Activated naive CD4-positive, alpha-beta T cell treated with anti-CD3 and anti-CD28 coated beads for 36 hours (primary cell): ENCODE measurements around the gene KIR2DL4. TPM values are rescaled to one million over a fixed set of nuclear protein-coding genes. Genes with fewer than 3 reads are reported as not detected.
"Not testable (repeated sequence)": the region's sequence is repeated elsewhere in the genome, so short reads cannot be mapped to it uniquely, and the experiment has no call there.

ENCODE experiments used
- CTCF ChIA-PET: fragments of 350-600 bp; sonication (Branson Sonifier 250); formaldehyde crosslinking; loops from one replicate; lab custom pipeline; 2021; ENCODE audit warnings: antibody characterized with exemption; lab: Charles Lee
- DNase-seq: peaks from one replicate; pipeline ENCODE4 v3.0.0-alpha.2; 2020
- H3K27ac Mint-ChIP-seq: one replicate; pipeline ENCODE4 v1.8.0; 2021; ENCODE audit warnings: mild to moderate bottlenecking, mixed read lengths
- H3K27me3 Mint-ChIP-seq: one replicate; pipeline ENCODE4 v1.8.0; 2021; ENCODE audit warnings: low read depth, mixed read lengths
- H3K36me3 Mint-ChIP-seq: one replicate; pipeline ENCODE4 v1.8.0; 2021; ENCODE audit warnings: low read depth, mixed read lengths
- H3K4me1 Mint-ChIP-seq: one replicate; pipeline ENCODE4 v1.8.0; 2021; ENCODE audit warnings: low read depth, mixed read lengths
- H3K4me3 Mint-ChIP-seq: one replicate; pipeline ENCODE4 v1.8.0; 2021; ENCODE audit warnings: mild to moderate bottlenecking, moderate library complexity, mixed read lengths
- H3K9me3 Mint-ChIP-seq: one replicate; pipeline ENCODE4 v1.8.0; 2021; ENCODE audit warnings: mixed read lengths
- intact Hi-C: fragments of 100-400 bp; cut with micrococcal nuclease; formaldehyde crosslinking; loops from one replicate; pipeline ENCODE4 v1.15.1; 2023
- total RNA-seq, 2 experiments: library from RNA; stranded (reverse); gene quantifications; one replicate each; pipeline ENCODE4 v1.2.3, GENCODE V29; 2021

Gene KIR2DL4
- not detected for total RNA-seq

DNA sequence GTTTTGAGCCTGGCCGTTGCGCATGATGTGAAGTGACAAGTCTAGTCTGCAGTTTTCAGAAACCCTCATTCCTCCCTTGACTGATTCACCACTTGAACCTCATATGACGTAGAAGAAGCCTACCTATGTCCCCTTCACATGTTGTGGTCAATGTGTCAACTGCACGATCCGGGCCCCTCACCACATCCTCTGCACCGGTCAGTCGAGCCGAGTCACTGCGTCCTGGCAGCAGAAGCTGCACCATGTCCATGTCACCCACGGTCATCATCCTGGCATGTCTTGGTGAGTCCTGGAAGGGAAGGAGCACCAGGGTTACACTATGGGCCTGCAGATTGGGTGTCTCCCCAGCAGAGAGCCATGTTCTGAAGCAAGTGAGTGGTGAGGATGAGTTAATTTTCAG is at the start of gene KIR2DL4:
Gene KIR2DL4, plus strand, starts transcription at position 201 of the 400 bp plus-strand sequence. Its CDS starts 42 bp downstream, at position 243.
- intact Hi-C loops: no loop called here
- H3K4me3 Mint-ChIP-seq: no peak within 1 kb of the TSS
- H3K36me3 Mint-ChIP-seq: no peaks in the 10 kb centered on the region
- DNase-seq: no peak
- H3K27ac Mint-ChIP-seq: no peak within 1 kb of the TSS
- H3K27me3 Mint-ChIP-seq: peaks cover 17% of the 10 kb centered on the region
- peaks cover 1% of the 10 kb centered on the region for H3K9me3 Mint-ChIP-seq
- CTCF ChIA-PET: no interaction called here
- no peaks in the 10 kb centered on the region for H3K4me1 Mint-ChIP-seq

DNA sequence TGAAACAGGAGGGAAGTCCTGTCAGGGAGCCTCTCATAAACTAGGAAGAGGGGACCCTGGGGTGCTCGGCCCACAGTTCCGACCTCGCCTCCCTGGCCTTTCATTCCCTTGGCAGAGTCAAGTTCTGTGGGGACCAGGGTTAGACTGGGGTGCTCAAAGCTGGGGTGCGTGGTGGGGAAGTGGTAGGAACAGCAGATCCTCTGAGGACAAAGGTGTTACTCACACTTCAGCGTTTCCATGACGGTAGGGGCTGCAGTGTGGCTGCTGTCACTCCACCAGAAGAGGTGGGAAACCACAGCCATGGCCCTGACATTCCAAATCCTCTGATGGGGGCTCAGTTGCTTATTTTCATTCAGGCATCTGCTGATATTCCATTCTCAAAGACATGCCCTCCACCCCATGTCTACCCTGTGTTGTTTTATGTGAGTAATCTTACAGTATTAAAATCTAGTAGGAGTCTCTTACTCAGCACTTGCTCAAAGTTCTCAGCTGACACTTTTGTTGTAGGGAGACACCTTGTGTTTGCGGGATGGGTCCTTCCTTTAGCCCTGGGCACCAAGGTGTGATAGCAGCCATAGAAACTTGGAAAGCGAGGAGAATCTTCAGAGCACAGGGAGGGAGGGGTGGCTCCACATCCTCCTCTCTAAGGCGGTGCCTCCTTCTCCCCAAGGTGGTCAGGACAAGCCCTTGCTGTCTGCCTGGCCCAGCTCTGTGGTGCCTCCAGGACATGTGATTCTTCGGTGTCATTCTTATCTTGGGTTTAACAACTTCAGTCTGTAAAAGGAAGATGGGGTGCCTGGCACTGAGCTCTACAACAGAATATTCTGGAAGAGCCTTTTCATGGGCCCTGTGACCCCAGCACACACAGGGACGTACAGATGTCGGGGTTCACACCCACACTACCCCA is 47.0 kb upstream of the KIR2DL4 start:
- DNase-seq, H3K36me3 Mint-ChIP-seq, H3K4me3 Mint-ChIP-seq, H3K27ac Mint-ChIP-seq, intact Hi-C loops, H3K27me3 Mint-ChIP-seq, H3K4me1 Mint-ChIP-seq, CTCF ChIA-PET, H3K9me3 Mint-ChIP-seq: not testable (repeated sequence)

DNA sequence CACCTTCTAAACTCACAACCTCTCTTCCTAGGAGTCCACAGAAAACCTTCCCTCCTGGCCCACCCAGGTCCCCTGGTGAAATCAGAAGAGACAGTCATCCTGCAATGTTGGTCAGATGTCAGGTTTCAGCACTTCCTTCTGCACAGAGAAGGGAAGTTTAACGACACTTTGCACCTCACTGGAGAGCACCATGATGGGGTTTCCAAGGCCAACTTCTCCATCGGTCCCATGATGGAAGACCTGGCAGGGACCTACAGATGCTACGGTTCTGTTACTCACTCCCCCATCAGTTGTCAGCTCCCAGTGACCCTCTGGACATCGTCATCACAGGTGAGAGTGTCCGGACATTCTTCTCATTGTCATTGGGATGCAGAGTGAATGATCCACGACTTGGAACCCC is 44.8 kb upstream of the KIR2DL4 start:
- H3K36me3 Mint-ChIP-seq, H3K4me3 Mint-ChIP-seq, CTCF ChIA-PET, H3K4me1 Mint-ChIP-seq, H3K9me3 Mint-ChIP-seq, intact Hi-C loops, H3K27me3 Mint-ChIP-seq, DNase-seq, H3K27ac Mint-ChIP-seq: not testable (repeated sequence)

DNA sequence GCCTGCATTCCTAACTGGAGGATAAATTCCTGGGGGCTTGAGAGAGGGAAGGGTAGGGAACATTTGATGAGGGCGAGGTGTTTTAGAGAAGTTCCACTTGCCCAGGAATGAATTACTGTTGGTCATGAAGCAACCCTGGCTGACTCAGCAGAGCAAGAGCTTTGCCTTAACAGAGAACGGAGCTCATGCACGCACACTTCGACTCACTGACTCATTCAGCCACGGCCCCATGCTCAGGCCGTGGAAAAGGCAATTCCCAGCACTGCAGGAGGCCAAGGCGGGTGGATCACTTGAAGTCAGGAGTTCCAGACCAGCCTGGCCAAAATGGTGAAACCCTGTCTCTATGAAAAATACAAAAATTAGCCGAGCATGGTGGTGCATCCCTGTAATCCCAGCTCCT is 39.2 kb upstream of the KIR2DL4 start:
- H3K4me3 Mint-ChIP-seq, H3K27me3 Mint-ChIP-seq, H3K36me3 Mint-ChIP-seq, H3K9me3 Mint-ChIP-seq, CTCF ChIA-PET, H3K4me1 Mint-ChIP-seq, intact Hi-C loops, DNase-seq, H3K27ac Mint-ChIP-seq: not testable (repeated sequence)

DNA sequence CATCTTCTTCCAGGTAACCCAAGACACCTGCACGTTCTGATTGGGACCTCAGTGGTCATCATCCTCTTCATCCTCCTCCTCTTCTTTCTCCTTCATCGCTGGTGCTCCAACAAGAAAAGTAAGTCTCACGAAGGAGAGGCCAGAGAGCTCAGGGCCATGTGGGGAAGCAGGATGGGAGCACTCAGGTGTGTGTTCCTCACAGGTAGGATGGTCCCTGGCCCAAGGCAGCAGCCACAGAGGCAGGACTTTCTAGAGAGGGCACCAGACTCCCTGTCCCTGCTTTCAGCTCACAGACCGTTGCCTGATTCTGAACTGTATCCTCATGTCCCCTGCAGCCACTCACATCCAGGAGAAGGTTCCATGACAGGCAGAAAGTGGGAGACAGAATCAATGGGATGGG is 36.9 kb upstream of the KIR2DL4 start:
- not testable (repeated sequence) for H3K27ac Mint-ChIP-seq, H3K4me3 Mint-ChIP-seq, H3K36me3 Mint-ChIP-seq

DNA sequence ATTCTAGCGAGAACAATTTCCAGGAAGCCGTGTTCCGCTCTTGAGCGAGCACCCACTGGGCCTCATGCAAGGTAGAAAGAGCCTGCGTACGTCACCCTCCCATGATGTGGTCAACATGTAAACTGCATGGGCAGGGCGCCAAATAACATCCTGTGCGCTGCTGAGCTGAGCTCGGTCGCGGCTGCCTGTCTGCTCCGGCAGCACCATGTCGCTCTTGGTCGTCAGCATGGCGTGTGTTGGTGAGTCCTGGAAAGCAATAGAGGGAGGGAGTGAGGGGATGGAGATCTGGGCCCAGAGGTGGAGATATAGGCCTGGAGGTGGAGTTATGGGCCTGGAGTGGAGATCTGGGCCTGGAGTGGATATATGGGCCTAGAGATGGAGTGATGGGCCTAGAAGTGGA is 33.8 kb upstream of the KIR2DL4 start, which contains the start of gene KIR2DL1:
Gene KIR2DL1, plus strand, starts transcription at position 148 of the 400 bp plus-strand sequence. Its CDS starts 58 bp downstream, at position 206.
- H3K4me1 Mint-ChIP-seq, H3K36me3 Mint-ChIP-seq, DNase-seq, H3K27me3 Mint-ChIP-seq, H3K27ac Mint-ChIP-seq, intact Hi-C loops, H3K4me3 Mint-ChIP-seq, H3K9me3 Mint-ChIP-seq, CTCF ChIA-PET: not testable (repeated sequence)

More for the DNA sequence above, 36.9 kb upstream of the KIR2DL4 start:
- H3K27me3 Mint-ChIP-seq, CTCF ChIA-PET, intact Hi-C loops, H3K9me3 Mint-ChIP-seq, H3K4me1 Mint-ChIP-seq, DNase-seq: not testable (repeated sequence)

DNA sequence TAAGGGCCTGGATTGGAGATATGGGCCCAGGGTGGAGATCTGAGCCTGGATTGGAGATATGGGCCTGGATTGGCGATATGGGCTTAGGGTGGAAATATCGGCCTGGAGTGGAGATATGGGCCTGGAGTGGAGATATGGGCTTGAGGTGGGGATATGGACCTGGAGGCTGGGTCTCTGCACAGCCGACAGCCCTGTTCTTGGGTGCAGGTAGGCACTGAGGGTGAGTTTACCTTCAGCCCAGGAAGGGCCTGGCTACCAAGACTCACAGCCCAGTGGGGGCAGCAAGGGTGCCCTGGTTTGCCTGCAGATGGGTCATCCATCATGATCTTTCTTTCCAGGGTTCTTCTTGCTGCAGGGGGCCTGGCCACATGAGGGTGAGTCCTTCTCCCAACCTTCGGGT is 32.9 kb upstream of the KIR2DL4 start:
- H3K27ac Mint-ChIP-seq, H3K4me3 Mint-ChIP-seq, H3K36me3 Mint-ChIP-seq, CTCF ChIA-PET, H3K27me3 Mint-ChIP-seq, H3K4me1 Mint-ChIP-seq, DNase-seq, intact Hi-C loops, H3K9me3 Mint-ChIP-seq: not testable (repeated sequence)

DNA sequence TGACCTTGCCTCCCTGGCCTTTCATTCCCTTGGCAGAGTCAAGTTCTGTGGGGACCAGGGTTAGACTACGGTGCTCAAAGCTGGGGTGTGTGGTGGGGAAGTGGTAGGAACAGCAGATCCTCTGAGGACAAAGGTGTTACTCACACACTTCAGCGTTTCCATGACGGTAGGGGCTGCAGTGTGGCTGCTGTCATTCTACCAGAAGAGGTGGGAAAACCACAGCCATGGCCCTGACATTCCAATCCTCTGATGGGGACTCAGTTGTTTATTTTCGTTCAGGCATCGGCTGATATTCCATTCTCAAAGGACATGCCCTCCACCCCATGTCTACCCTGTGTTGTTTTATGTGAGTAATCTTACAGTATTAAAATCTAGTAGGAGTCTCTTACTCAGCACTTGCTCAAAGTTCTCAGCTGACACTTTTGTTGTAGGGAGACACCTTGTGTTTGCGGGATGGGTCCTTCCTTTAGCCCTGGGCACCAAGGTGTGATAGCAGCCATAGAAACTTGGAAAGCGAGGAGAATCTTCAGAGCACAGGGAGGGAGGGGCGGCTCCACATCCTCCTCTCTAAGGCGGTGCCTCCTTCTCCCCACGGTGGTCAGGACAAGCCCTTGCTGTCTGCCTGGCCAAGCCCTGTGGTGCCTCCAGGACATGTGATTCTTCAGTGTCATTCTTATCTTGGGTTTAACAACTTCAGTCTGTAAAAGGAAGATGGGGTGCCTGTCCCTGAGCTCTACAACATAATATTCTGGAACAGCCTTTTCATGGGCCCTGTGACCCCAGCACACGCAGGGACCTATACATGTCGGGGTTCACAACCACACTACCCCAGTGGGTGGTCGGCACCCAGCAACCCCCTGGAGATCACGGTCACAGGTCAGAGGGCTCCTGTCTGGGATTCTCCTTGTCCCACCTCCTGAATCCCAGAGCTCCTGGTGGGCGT is 32.1 kb upstream of the KIR2DL4 start:
- H3K9me3 Mint-ChIP-seq, H3K36me3 Mint-ChIP-seq, H3K4me3 Mint-ChIP-seq, DNase-seq, CTCF ChIA-PET, H3K27ac Mint-ChIP-seq, H3K4me1 Mint-ChIP-seq, intact Hi-C loops, H3K27me3 Mint-ChIP-seq: not testable (repeated sequence)

DNA sequence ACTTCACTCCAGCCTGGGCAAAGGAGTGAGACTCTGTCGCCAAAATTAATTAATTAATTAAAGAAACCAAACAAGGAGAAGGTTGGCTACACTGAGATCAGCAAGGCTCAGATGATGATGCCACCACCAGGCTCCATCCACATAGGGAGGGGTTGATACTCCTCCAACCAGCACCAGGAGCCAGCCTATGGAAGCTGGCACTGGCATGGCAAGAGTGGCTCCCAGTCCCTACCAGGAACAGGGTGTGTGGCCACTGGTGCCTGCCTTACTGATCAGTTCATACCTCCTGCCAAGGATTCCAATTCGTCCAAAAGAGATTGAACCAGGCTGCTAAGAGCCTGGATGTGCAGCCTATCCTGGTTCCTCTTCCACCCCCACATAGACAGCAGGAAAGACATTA is 30.7 kb upstream of the KIR2DL4 start:
- CTCF ChIA-PET, H3K27me3 Mint-ChIP-seq: not testable (repeated sequence)

DNA sequence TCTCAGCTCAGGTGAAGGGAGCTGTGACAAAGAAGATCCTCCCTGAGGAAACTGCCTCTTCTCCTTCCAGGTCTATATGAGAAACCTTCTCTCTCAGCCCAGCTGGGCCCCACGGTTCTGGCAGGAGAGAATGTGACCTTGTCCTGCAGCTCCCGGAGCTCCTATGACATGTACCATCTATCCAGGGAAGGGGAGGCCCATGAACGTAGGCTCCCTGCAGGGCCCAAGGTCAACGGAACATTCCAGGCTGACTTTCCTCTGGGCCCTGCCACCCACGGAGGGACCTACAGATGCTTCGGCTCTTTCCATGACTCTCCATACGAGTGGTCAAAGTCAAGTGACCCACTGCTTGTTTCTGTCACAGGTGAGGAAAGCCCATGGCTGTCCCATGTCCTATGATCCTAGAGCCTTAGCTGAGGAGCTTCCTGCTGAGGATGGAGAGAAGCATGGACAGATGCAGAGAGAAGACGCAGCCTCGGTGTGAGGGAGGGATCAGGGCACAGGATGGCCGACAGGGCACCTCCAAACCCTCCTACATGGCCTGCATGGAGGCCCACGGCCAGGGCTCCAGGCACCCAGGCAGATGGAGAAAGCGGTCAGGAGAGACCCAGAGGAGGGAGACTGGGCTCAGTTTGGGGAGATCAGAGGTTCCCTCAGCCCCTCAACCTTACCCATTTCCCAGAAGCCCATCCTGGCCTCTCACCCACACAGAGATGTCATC is 28.2 kb upstream of the KIR2DL4 start:
- H3K4me3 Mint-ChIP-seq, H3K27me3 Mint-ChIP-seq, H3K27ac Mint-ChIP-seq, H3K9me3 Mint-ChIP-seq, CTCF ChIA-PET, intact Hi-C loops, H3K4me1 Mint-ChIP-seq, DNase-seq, H3K36me3 Mint-ChIP-seq: not testable (repeated sequence)

More for the DNA sequence above, 30.7 kb upstream of the KIR2DL4 start:
- H3K36me3 Mint-ChIP-seq, intact Hi-C loops, H3K27ac Mint-ChIP-seq, H3K4me3 Mint-ChIP-seq, H3K9me3 Mint-ChIP-seq, DNase-seq, H3K4me1 Mint-ChIP-seq: not testable (repeated sequence)

DNA sequence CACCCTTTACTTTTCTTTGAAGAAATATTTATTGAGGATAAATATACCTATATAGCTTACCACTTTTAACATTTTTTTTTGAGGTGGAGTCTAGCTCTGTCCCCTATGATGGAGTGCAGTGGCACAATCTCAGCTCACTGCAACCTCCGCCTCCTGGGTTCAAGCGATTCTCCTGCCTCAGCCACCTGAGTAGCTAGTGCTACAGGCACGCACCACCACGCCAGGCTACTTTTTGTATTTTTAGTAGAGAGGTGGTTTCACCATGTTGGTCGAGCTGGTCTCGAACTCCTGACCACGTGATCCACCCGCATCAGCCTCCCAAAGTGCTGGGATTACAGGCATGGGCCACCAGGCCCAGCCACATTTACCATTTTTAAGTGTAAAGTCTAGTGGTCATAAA is 27.6 kb upstream of the KIR2DL4 start:
- CTCF ChIA-PET, intact Hi-C loops, H3K4me3 Mint-ChIP-seq: not testable (repeated sequence)

DNA sequence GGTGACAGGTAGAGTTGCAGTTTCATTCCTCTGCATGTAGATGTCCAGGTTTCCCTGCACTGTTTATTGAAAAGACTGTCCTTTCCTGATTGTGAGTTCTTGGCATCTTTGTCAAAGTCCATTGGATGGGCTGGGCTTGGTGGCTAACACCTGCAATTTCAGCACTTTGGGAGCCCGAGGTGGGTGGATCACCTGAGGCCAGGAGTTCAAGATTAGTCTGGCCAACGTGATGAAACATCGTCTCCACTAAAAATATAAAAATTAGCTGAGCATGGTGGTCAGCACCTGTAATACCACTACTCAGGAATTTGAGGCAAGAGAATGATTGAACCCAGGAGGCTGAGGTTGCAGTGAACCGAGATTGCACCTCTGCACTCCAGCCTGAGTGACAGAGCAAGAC is 25.6 kb upstream of the KIR2DL4 start:
- H3K4me1 Mint-ChIP-seq, H3K36me3 Mint-ChIP-seq, intact Hi-C loops, H3K4me3 Mint-ChIP-seq, H3K9me3 Mint-ChIP-seq, H3K27ac Mint-ChIP-seq, DNase-seq, H3K27me3 Mint-ChIP-seq: not testable (repeated sequence)
- CTCF ChIA-PET: interaction anchor here (0.6 kb wide), 1 partner anchor 28 kb away, joined by 3 read pairs; no protein-coding TSS in a partner anchor

More for the DNA sequence above, 27.6 kb upstream of the KIR2DL4 start:
- DNase-seq, H3K4me1 Mint-ChIP-seq, H3K27me3 Mint-ChIP-seq, H3K27ac Mint-ChIP-seq, H3K36me3 Mint-ChIP-seq, H3K9me3 Mint-ChIP-seq: not testable (repeated sequence)
